ENCODE data around the gene RAB9B. TPM values are rescaled to one million over a fixed set of nuclear protein-coding genes. Genes with fewer than 3 reads are reported as not detected.
"Not testable (repeated sequence)": the region's sequence is repeated elsewhere in the genome, so short reads cannot be mapped to it uniquely, and the experiment has no call there.

The RAB9B gene
- polyA plus RNA-seq, 2 of the 4 experiments (the other 2 are of a cell fraction), result 0.09 to 0.16 TPM

GRCh38 chrX:103818842-103819619, 13.0 kb downstream of the RAB9B start:
- Histone ChIP-seq H3K4me1 (0 out of 3 replicates have a peak, but pooled peaks cover 5% of the 10 kb centered on the region), H3K27ac (no peak overlapping the region), H3K4me3 (no peak overlapping the region), H3K9me3 (no peaks in the 10 kb centered on the region), H3K4me2 (no peak overlapping the region)
- ChIA-PET CTCF (interaction anchor here (1.3 to 2.8 kb wide), 4 partner anchors 10 to 286 kb away, joined by 3 to 13 read pairs (median 4); partner anchors contain the start of gene RAB9B), POLR2A (no interaction called here)
- DNase-seq (ENCODE audit: low read depth in 1 of 2, low spot score in 1 of 2), result peak in 1 of 2 experiments; percentile 5
- 23% methylated on average over 7 of the region's 7 CpGs for WGBS (ENCODE audit: missing lambda C conversion rate)
- peak in 1 of 2 experiments; percentile 39; a peak in 1 of 6 replicates for ATAC-seq
- no peak for FAIRE-seq
- TF ChIP-seq EHF (CRISPR knock-in tag; IDR thresholded peaks at IDR 0.05) (no peak), E2F6 (IDR thresholded peaks at IDR 0.05; ENCODE audit: borderline replicate concordance, low read depth) (no peak), RCOR1 (IDR thresholded peaks at IDR 0.05; ENCODE audit: low read depth, low read length) (no peak), CTCF (IDR thresholded peaks at IDR 0.05) (no peak), MAZ (IDR thresholded peaks at IDR 0.05; ENCODE audit: borderline replicate concordance, low read depth, low read length) (no peak), NFE2L2 (conservative IDR thresholded peaks at IDR 0.05; ENCODE audit: low read length) (no peak), RFX5 (IDR thresholded peaks at IDR 0.05) (no peak), RNF2 (IDR thresholded peaks at IDR 0.05; ENCODE audit: borderline replicate concordance, low read depth) (no peak), EP300 (IDR thresholded peaks at IDR 0.05) (no peak), SMC3 (IDR thresholded peaks at IDR 0.05) (no peak), CBX8 (IDR thresholded peaks at IDR 0.05) (no peak), HDAC2 (IDR thresholded peaks at IDR 0.05) (no peak), MAFK (IDR thresholded peaks at IDR 0.05; ENCODE audit: partially characterized antibody) (no peak), FOSL2 (IDR thresholded peaks at IDR 0.05) (no peak), FOSL2 (CRISPR knock-in tag; IDR thresholded peaks at IDR 0.05) (no peak), BCL3 (IDR thresholded peaks at IDR 0.05) (no peak), ATOH8 (CRISPR knock-in tag; IDR thresholded peaks at IDR 0.05; ENCODE audit: low read depth) (no peak), CEBPB (IDR thresholded peaks at IDR 0.05) (no peak), RAD21 (conservative IDR thresholded peaks at IDR 0.05 in 1 of 2, IDR thresholded peaks at IDR 0.05 in 1 of 2) (no peak), PBX3 (IDR thresholded peaks at IDR 0.05) (no peak)

GRCh38 chrX:103817502-103817901, 14.6 kb downstream of the RAB9B start:
- Histone ChIP-seq H3K9me3 (no peaks in the 10 kb centered on the region), H3K27ac (no peak overlapping the region), H3K4me2 (no peak overlapping the region), H3K4me1 (0 out of 3 replicates have a peak, but pooled peaks cover 5% of the 10 kb centered on the region), H3K4me3 (no peak overlapping the region)
- FAIRE-seq (no peak), ATAC-seq (peak in 1 of 2 experiments; percentile 59; a peak in 2 of 6 replicates), DNase-seq (ENCODE audit: low read depth in 1 of 2, low spot score in 1 of 2) (peak in 1 of 2 experiments; percentile 38)
- POLR2A ChIA-PET, result no interaction called here
- CTCF ChIA-PET, result interaction anchor here (0.7 to 2.8 kb wide), 12 partner anchors 11 to 331 kb away, joined by 3 to 13 read pairs (median 4); partner anchors contain the start of gene RAB9B
- 9% methylated on average over 5 of the region's 5 CpGs for WGBS (ENCODE audit: missing lambda C conversion rate)
- TF ChIP-seq POLR2A (IDR thresholded peaks at IDR 0.05; ENCODE audit: low read length) (no peak), SMC3 (IDR thresholded peaks at IDR 0.05) (peak; percentile 53), RAD21 (conservative IDR thresholded peaks at IDR 0.05 in 1 of 2, IDR thresholded peaks at IDR 0.05 in 1 of 2) (peak; percentile 65), CTCF (IDR thresholded peaks at IDR 0.05) (peak; percentile 70)

- CTCF ChIA-PET, result interaction anchor here (1.0 to 2.8 kb wide), 9 partner anchors 12 to 331 kb away, joined by 3 to 13 read pairs (median 4); partner anchors contain the start of gene RAB9B
- H3K4me1 ChIP-seq; H3K9me3 ChIP-seq; H3K4me2 ChIP-seq; H3K4me3 ChIP-seq; FAIRE-seq; POLR2A ChIA-PET; H3K27ac ChIP-seq; DNase-seq (ENCODE audit: low read depth in 1 of 2, low spot score in 1 of 2); ATAC-seq: not testable (repeated sequence)
- 16% methylated on average over 5 of the region's 5 CpGs for WGBS (ENCODE audit: missing lambda C conversion rate)
Observed at GRCh38 chrX:103817101-103817500, 15.0 kb downstream of the RAB9B start.

Measured in A549 (cell line).